A673 (cell line): Measurements from ENCODE around the gene HOATZ.

Source experiments
- EZH2 ChIP-seq: fragments of 200-600 bp; sonication (generic); IDR thresholded peaks from 2 replicates; pipeline ENCODE4 v1.6.1; 2017; ENCODE audit warnings: borderline replicate concordance, low read depth, mild to moderate bottlenecking, mixed read lengths, antibody characterized with exemption, low read length; ENCODE audit not compliant: poor library complexity, severe bottlenecking
- TF ChIP-seq, protein P1 (sequence below): fragments of 300-800, 200-600 bp; sonication (generic); conservative IDR thresholded peaks from 2 replicates; pipeline ENCODE4 v1.5.1; 2017; ENCODE audit warnings: low read depth, mild to moderate bottlenecking, antibody characterized with exemption, low read length, moderate library complexity, mixed read lengths

DNA sequence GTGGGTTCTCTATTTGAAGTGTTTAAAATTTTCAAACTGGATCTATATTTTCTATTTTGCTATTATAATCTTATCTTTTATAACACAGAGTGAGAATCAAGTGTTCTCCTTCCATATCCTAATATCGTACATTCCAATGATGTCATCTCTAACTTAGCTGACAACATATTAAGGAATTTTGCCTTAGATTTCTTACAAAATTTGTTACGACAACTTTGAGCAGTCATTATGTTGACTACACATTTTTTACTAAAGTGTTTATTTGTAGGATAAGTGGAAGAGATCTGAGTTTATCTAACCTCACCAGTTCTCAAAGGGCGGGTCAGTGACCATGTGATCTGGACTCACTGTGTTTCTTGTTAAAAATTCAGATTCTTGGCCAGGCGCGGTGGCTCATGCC, 15.1 kb upstream of the HOATZ start:
- TF ChIP-seq, protein P1, sequence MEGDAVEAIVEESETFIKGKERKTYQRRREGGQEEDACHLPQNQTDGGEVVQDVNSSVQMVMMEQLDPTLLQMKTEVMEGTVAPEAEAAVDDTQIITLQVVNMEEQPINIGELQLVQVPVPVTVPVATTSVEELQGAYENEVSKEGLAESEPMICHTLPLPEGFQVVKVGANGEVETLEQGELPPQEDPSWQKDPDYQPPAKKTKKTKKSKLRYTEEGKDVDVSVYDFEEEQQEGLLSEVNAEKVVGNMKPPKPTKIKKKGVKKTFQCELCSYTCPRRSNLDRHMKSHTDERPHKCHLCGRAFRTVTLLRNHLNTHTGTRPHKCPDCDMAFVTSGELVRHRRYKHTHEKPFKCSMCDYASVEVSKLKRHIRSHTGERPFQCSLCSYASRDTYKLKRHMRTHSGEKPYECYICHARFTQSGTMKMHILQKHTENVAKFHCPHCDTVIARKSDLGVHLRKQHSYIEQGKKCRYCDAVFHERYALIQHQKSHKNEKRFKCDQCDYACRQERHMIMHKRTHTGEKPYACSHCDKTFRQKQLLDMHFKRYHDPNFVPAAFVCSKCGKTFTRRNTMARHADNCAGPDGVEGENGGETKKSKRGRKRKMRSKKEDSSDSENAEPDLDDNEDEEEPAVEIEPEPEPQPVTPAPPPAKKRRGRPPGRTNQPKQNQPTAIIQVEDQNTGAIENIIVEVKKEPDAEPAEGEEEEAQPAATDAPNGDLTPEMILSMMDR: no peak
- TF ChIP-seq EZH2: no peak
